Measurements from ENCODE around the gene DHRS7C.
"Not testable (repeated sequence)": the region's sequence is repeated elsewhere in the genome, so short reads cannot be mapped to it uniquely, and the experiment has no call there.

Gene DHRS7C

GRCh38 chr17:9810100-9810949, 18.9 kb upstream of the DHRS7C start:
- no peak for DNase-seq (ENCODE audit: low read depth in 2 of 2)

- DNase-seq (ENCODE audit: low read depth in 2 of 2), result no peak
These were observed 18.0 kb upstream of the DHRS7C start for GRCh38 chr17:9809409-9809808.

- no peak for DNase-seq (ENCODE audit: low read depth in 2 of 2)
These were observed 15.3 kb upstream of the DHRS7C start for GRCh38 chr17:9806699-9807098.

- no peak for DNase-seq (ENCODE audit: low read depth in 2 of 2)
These were observed 14.4 kb upstream of the DHRS7C start for GRCh38 chr17:9805769-9806168.

- DNase-seq (ENCODE audit: low read depth in 2 of 2), result no peak
These were observed 11.3 kb upstream of the DHRS7C start for GRCh38 chr17:9802697-9803096.

GRCh38 chr17:9802294-9802693, 10.9 kb upstream of the DHRS7C start:
- no peak for DNase-seq (ENCODE audit: low read depth in 2 of 2)

GRCh38 chr17:9801505-9801904, 10.1 kb upstream of the DHRS7C start:
- no peak for DNase-seq (ENCODE audit: low read depth in 2 of 2)

GRCh38 chr17:9798724-9799123, 7.3 kb upstream of the DHRS7C start:
- DNase-seq (ENCODE audit: low read depth in 2 of 2), result no peak

- DNase-seq (ENCODE audit: low read depth in 2 of 2), result no peak
These were observed 6.6 kb upstream of the DHRS7C start for GRCh38 chr17:9798008-9798407.

- no peak for DNase-seq (ENCODE audit: low read depth in 2 of 2)
These were observed 919 bp upstream of the DHRS7C start for GRCh38 chr17:9792181-9792840.

- DNase-seq (ENCODE audit: low read depth in 2 of 2), result no peak
These were observed 1.1 kb downstream of the DHRS7C start for GRCh38 chr17:9790316-9790715.

- no peak for DNase-seq (ENCODE audit: low read depth in 2 of 2)
These were observed 2.8 kb downstream of the DHRS7C start for GRCh38 chr17:9788601-9789000.

- DNase-seq (ENCODE audit: low read depth in 2 of 2), result no peak
These were observed 6.8 kb downstream of the DHRS7C start for GRCh38 chr17:9784544-9784943.

GRCh38 chr17:9783465-9783864, 7.9 kb downstream of the DHRS7C start:
- not testable (repeated sequence) for DNase-seq (ENCODE audit: low read depth in 2 of 2)

GRCh38 chr17:9783050-9783449, 8.3 kb downstream of the DHRS7C start:
- DNase-seq (ENCODE audit: low read depth in 2 of 2), result no peak

- no peak for DNase-seq (ENCODE audit: low read depth in 2 of 2)
These were observed 10.8 kb downstream of the DHRS7C start for GRCh38 chr17:9780552-9780951.

GRCh38 chr17:9776911-9777310, 14.5 kb downstream of the DHRS7C start:
- no peak for DNase-seq (ENCODE audit: low read depth in 2 of 2)

- no peak for DNase-seq (ENCODE audit: low read depth in 2 of 2)
These were observed 18.7 kb downstream of the DHRS7C start for GRCh38 chr17:9772658-9773057.

GRCh38 chr17:9771465-9771864, 19.9 kb downstream of the DHRS7C start:
- no peak for DNase-seq (ENCODE audit: low read depth in 2 of 2)

- no peak for DNase-seq (ENCODE audit: low read depth in 2 of 2)
These were observed 22.2 kb downstream of the DHRS7C start for GRCh38 chr17:9769036-9769695.

GRCh38 chr17:9768381-9768934, 22.9 kb downstream of the DHRS7C start:
- DNase-seq (ENCODE audit: low read depth in 2 of 2), result peak in 1 of 2 experiments; percentile 6

- no peak for DNase-seq (ENCODE audit: low read depth in 2 of 2)
These were observed 23.9 kb downstream of the DHRS7C start for GRCh38 chr17:9767432-9767991.

Measured in fibroblast of skin of left biceps (primary cell).